Measurements from ENCODE around the gene MEIOB. TPM values are rescaled to one million over a fixed set of nuclear protein-coding genes. Genes with fewer than 3 reads are reported as not detected.

Gene MEIOB
- total RNA-seq, 1 experiment from 2014 or later: not detected

- CTCF ChIA-PET: interaction anchor here (0.6 to 1.0 kb wide), 5 partner anchors 10 to 244 kb away, joined by 3 to 4 read pairs (median 3); no protein-coding TSS in a partner anchor
- Mint-ChIP-seq H3K4me3 (ENCODE audit: unreplicated experiment) (no peak overlapping the region), H3K36me3 (ENCODE audit: insufficient read depth, unreplicated experiment) (no peaks in the 10 kb centered on the region), H3K27ac (ENCODE audit: low read depth, unreplicated experiment) (no peak overlapping the region), H3K27me3 (ENCODE audit: insufficient read depth, unreplicated experiment) (no peaks in the 10 kb centered on the region), H3K9me3 (ENCODE audit: unreplicated experiment) (no peaks in the 10 kb centered on the region), H3K4me1 (ENCODE audit: insufficient read depth, unreplicated experiment) (no peaks in the 10 kb centered on the region)
- intact Hi-C loops (cut with micrococcal nuclease): no loop called here
- BruUV-seq (replicated peaks): no TSS peak
- POLR2A ChIA-PET: interaction anchor here (1.0 kb wide), 1 partner anchor 37 kb away, joined by 3 read pairs; no protein-coding TSS in a partner anchor
- no peak for TF ChIP-seq CTCF (IDR thresholded peaks at IDR 0.05; ENCODE audit: unreplicated experiment)
- DNase-seq (ENCODE audit: unreplicated experiment): no peak
Observed at GRCh38 chr16:1879477-1879876, 7.5 kb upstream of the MEIOB start.

- H3K27me3 Mint-ChIP-seq (ENCODE audit: insufficient read depth, unreplicated experiment): no peaks in the 10 kb centered on the region
- H3K36me3 Mint-ChIP-seq (ENCODE audit: insufficient read depth, unreplicated experiment): no peaks in the 10 kb centered on the region
- BruUV-seq (replicated peaks): no TSS peak
- no peaks in the 10 kb centered on the region for H3K4me1 Mint-ChIP-seq (ENCODE audit: insufficient read depth, unreplicated experiment)
- POLR2A ChIA-PET: interaction anchor here (0.6 to 0.8 kb wide), 2 partner anchors 22 to 87 kb away, joined by 3 read pairs; no protein-coding TSS in a partner anchor
- no peak for DNase-seq (ENCODE audit: unreplicated experiment)
- no peak overlapping the region for H3K4me3 Mint-ChIP-seq (ENCODE audit: unreplicated experiment)
- no peaks in the 10 kb centered on the region for H3K9me3 Mint-ChIP-seq (ENCODE audit: unreplicated experiment)
- CTCF ChIA-PET: interaction anchor here (0.8 to 1.0 kb wide), 2 partner anchors 15 to 49 kb away, joined by 3 read pairs; no protein-coding TSS in a partner anchor
- intact Hi-C loops (cut with micrococcal nuclease): no loop called here
- no peak overlapping the region for H3K27ac Mint-ChIP-seq (ENCODE audit: low read depth, unreplicated experiment)
- TF ChIP-seq CTCF (IDR thresholded peaks at IDR 0.05; ENCODE audit: unreplicated experiment): no peak
Observed at GRCh38 chr16:1878256-1878655, 6.3 kb upstream of the MEIOB start.

- H3K27ac Mint-ChIP-seq (ENCODE audit: low read depth, unreplicated experiment): no peak overlapping the region
- ChIA-PET CTCF (interaction anchor here (1.0 to 1.5 kb wide), 2 partner anchors 15 to 49 kb away, joined by 3 read pairs; no protein-coding TSS in a partner anchor), POLR2A (interaction anchor here (0.6 kb wide), 1 partner anchor 87 kb away, joined by 3 read pairs; no protein-coding TSS in a partner anchor)
- no peak overlapping the region for H3K4me3 Mint-ChIP-seq (ENCODE audit: unreplicated experiment)
- H3K27me3 Mint-ChIP-seq (ENCODE audit: insufficient read depth, unreplicated experiment): no peaks in the 10 kb centered on the region
- no TSS peak for BruUV-seq (replicated peaks)
- H3K4me1 Mint-ChIP-seq (ENCODE audit: insufficient read depth, unreplicated experiment): no peaks in the 10 kb centered on the region
- TF ChIP-seq CTCF (IDR thresholded peaks at IDR 0.05; ENCODE audit: unreplicated experiment): no peak
- no peaks in the 10 kb centered on the region for H3K9me3 Mint-ChIP-seq (ENCODE audit: unreplicated experiment)
- DNase-seq (ENCODE audit: unreplicated experiment): no peak
- intact Hi-C loops (cut with micrococcal nuclease): no loop called here
- H3K36me3 Mint-ChIP-seq (ENCODE audit: insufficient read depth, unreplicated experiment): no peaks in the 10 kb centered on the region
Observed at GRCh38 chr16:1877804-1878203, 5.8 kb upstream of the MEIOB start.

- no peak overlapping the region for H3K4me3 Mint-ChIP-seq (ENCODE audit: unreplicated experiment)
- ChIA-PET POLR2A (no interaction called here), CTCF (interaction anchor here (0.6 to 1.5 kb wide), 2 partner anchors 14 to 22 kb away, joined by 3 read pairs; no protein-coding TSS in a partner anchor)
- H3K27ac Mint-ChIP-seq (ENCODE audit: low read depth, unreplicated experiment): no peak overlapping the region
- no peaks in the 10 kb centered on the region for H3K27me3 Mint-ChIP-seq (ENCODE audit: insufficient read depth, unreplicated experiment)
- no peaks in the 10 kb centered on the region for H3K36me3 Mint-ChIP-seq (ENCODE audit: insufficient read depth, unreplicated experiment)
- no peaks in the 10 kb centered on the region for H3K9me3 Mint-ChIP-seq (ENCODE audit: unreplicated experiment)
- BruUV-seq (replicated peaks): no TSS peak
- H3K4me1 Mint-ChIP-seq (ENCODE audit: insufficient read depth, unreplicated experiment): no peaks in the 10 kb centered on the region
- TF ChIP-seq CTCF (IDR thresholded peaks at IDR 0.05; ENCODE audit: unreplicated experiment): no peak
- intact Hi-C loops (cut with micrococcal nuclease): no loop called here
- DNase-seq (ENCODE audit: unreplicated experiment): no peak
Observed at GRCh38 chr16:1877089-1877488, 5.1 kb upstream of the MEIOB start.
